HG02981 (cell line): ENCODE data around the gene ZNF106.

ENCODE experiments used
- ATAC-seq: cut with Tn5 transposase; IDR thresholded peaks from one replicate; pipeline ENCODE4 v1.9.1; 2021; ENCODE audit warnings: mild to moderate bottlenecking, moderate library complexity; ENCODE audit not compliant: unreplicated experiment

The ZNF106 gene

GRCh38 chr15:42409011-42409410, 81.9 kb downstream of the ZNF106 start:
- ATAC-seq: no peak

- ATAC-seq: no peak
Measured at GRCh38 chr15:42408178-42408577, 82.8 kb downstream of the ZNF106 start.

GRCh38 chr15:42405863-42406482, 85.0 kb downstream of the ZNF106 start:
- ATAC-seq: no peak

- ATAC-seq: no peak
Measured at GRCh38 chr15:42404461-42405235, 86.3 kb downstream of the ZNF106 start.

DNA sequence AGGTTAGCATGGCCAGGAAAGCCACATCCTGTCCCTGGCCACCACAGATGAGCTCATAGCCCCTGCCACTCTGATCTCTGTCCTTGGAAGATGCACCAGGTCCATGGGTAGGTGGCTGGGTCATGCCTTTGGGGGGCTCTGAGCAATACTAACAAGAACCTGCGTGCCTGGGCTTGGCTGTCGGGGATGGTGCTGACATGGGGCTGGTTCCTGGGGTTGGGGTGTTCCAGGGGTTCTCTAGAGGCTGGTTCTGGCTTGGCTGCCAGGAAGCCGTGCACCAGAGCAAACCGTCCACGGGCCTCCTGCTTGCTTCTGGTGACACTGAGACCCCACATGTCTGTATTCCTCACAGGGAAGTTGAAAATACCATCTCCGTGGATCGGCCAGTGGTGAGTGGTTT, 87.6 kb downstream of the ZNF106 start:
- ATAC-seq: no peak

DNA sequence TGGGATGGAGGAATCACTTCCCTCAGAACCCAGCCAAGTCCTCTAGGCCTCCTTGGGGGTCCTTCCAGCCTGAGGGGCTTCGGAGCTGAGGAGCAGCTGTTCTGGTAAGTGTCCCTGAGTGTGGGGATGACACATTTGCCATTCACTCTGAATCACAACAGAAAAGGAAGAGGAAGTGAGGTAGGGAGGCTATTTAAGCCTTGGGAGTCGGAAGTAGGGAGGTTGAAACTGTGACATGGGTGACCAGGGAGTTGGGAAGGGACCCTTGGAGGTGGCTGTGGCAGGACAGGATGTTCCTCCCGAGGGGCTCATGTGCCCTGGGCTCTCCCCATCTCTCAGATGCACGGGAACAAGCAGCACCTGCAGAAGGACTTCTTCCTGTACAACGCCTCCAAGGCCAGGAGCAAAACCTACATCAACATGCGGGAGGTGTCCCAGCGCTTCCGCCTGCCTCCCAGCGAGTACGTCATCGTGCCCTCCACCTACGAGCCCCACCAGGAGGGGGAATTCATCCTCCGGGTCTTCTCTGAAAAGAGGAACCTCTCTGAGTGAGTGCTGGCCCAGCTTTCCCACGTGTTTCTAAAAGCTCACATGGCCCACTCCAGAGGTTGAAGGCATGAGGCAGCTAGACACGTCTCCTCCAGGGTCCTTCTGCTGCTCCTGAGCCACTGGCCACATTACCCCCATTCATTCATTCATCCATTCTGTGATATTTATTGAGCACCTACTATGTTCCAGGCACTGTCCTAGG, 88.3 kb downstream of the ZNF106 start:
- ATAC-seq: no peak

DNA sequence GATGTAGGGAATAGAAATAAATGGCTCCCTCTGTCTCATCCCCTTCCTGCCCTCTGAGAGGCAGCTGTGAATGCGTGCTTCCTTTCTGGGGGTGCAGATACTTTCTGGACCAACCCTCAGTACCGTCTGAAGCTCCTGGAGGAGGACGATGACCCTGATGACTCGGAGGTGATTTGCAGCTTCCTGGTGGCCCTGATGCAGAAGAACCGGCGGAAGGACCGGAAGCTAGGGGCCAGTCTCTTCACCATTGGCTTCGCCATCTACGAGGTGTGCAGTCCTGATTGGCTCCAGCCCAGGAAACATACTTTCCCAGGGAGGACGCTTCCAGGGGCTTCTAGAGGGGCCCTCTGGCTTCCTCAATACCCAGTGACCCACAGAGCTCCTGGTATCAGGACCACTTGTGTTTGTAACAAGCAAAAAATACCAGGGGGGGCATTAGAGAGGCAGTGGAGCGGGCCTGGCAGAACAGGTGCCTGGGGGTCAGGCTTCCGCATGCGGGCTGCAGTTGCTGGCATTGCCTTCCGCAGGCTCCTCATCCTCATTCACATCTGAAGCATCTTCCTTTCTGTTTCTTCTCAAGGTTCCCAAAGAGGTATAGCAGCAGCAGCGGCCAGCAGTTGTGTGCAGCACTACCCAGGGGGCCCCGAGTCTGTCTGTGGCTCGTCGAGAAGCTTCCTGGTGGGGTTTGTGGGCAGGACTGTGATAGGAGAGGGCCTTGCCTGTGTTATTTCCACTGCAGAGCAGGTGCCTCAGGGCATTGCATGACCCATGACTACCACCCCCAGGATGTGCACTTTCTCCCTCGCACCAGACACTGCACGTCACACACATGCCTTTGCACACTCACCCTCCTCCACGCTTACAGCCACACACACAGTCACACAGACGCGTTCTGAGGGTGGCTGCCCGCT, 89.1 kb downstream of the ZNF106 start:
- no peak for ATAC-seq

DNA sequence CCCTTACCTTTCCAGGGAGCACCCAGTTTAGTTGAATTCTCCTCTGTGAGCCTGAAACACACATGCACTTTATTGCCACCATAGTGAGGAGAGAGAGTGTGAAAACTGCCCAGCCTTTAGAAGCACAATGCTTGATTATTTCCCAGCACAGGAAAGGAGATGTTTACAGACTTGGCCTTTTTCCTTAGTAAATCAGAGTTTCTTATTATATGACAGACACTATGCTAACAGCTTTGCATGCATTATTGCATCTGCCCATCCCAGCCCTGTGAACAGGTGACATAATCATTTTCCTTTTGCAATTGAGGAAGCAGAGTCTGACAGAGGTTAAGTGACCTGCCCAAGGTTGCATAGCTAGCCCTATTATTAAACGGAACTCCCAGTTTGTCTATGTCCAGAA, 95.1 kb downstream of the ZNF106 start:
- no peak for ATAC-seq

DNA sequence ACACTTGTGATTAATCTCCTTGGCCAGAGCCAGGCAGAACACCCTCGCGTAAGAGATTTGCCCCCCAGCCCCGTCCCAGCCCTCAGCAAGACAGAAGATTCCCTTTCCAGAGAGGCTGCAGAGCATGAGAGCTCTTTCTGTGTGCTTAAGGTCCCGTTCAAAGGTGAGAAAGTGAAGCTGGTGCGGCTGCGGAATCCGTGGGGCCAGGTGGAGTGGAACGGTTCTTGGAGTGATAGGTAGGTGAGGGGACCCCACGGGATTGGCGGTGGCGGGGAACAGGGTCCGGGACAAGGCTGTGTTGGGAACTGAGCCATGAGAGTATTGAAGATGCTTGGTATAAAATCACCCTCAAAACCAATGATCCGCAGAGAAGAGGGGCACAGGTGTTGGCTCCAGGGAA, 96.8 kb downstream of the ZNF106 start:
- no peak for ATAC-seq

- no peak for ATAC-seq
Measured at GRCh38 chr15:42392309-42393024, 98.5 kb downstream of the ZNF106 start.

- ATAC-seq: no peak
Measured at GRCh38 chr15:42387603-42388002, 103.3 kb downstream of the ZNF106 start.

DNA sequence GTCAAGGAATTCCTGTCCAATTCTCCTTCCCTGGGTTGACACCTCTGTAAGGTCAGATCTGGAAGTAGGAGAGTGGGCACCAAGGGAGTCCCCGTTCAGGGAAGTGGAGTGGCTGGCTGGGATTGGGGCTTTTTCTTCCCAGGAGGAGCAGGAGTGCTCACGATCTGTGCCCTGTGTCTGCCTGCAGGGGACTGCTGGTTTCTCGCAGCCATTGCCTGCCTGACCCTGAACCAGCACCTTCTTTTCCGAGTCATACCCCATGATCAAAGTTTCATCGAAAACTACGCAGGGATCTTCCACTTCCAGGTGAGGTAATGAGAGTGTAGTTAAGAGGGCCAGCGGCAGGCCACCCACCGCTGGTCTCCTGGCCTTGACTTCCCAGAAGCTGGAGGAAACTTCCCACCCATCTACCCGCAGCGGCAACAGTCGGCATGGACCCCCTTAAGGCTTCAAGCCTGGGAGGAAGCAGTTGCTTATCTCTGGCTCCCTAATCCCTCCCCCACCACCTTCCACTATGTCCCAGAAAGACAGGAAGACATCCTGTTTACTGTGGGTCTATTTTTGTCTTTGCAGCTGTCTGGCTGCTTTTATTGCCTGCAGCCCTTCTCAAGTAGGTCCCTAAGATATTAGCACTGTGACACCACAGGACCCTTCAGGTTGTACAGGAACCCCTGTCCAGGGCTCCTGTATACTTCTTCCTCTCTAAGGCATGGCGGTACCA, 104.8 kb downstream of the ZNF106 start:
- no peak for ATAC-seq

DNA sequence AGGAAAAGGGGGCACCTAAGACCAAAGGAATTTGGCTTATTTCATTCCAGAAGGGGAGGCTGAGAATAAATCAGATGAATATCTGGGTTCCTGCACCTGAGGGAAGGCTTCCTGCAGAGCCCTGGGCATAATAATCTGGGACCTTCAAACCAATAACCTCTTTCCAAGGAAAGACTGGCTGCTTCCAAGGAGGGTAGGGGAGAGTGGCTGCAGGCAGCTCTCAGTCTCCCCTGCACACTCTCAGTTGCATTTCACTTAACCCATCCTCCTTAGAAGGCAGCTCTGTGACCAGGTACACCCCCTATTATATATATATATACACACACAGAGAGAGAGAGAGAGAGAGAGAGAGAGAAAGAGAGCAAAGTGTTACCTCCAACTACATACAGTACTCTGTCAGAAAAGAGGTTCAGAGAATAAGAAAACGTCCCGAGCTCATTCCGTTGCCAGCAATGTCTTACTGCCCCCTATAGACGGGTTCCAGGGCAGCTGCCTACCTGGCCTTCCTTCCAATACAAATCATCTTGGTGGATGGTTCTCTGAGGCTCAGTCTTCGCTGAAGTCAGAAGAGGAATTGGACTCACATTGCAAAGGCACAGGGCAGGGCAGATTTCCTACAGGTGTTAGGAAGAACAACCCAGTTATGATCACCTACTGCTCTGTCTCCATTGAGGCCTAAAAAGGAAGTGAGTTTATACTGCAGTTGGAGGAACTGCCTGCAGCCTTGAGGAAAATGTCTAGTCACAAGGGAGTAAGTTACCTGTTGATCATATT, 105.5 kb downstream of the ZNF106 start:
- no peak for ATAC-seq

DNA sequence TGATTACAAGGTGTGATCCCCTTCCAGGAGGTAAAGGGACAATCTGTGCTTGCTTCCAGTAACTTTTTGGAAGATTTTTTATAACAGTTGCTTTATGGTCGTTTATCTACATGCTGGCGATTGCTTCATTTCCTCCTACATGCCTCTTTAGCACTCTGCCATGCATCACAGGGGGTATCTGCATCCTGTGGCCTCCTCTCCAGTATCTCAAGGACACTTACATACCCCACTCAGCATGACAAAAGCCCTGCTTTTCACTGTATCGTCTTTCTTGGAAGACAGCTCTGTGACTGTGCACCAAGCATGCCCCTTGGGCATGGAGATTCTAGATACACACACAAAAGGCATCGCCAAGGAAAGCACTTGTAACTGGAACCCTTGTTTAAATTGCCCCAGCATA, 106.3 kb downstream of the ZNF106 start:
- no peak for ATAC-seq

- no peak for ATAC-seq
Measured at GRCh38 chr15:42378011-42378410, 112.9 kb downstream of the ZNF106 start.

DNA sequence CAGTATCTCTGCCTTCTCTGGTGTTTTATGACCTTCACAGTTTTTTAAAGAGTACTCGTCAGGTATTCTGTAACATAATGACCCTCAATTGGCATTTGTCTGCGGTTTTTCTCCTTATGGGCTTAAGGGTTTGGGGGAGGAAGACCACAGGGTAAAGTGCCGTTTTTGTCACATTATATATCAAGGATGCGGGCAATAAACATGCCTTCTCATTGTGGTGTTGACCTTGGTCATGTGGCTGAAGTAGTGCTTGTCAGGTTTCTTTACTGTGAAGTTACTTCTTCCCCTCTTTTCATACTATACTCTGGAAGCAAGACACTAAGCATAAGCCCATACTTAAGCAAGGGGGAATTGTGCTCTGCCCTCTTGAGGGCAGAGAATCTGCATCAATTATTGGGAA, 115.0 kb downstream of the ZNF106 start:
- no peak for ATAC-seq

- no peak for ATAC-seq
Measured at GRCh38 chr15:42375252-42375651, 115.7 kb downstream of the ZNF106 start.

- no peak for ATAC-seq
Measured at GRCh38 chr15:42374810-42375209, 116.1 kb downstream of the ZNF106 start.

DNA sequence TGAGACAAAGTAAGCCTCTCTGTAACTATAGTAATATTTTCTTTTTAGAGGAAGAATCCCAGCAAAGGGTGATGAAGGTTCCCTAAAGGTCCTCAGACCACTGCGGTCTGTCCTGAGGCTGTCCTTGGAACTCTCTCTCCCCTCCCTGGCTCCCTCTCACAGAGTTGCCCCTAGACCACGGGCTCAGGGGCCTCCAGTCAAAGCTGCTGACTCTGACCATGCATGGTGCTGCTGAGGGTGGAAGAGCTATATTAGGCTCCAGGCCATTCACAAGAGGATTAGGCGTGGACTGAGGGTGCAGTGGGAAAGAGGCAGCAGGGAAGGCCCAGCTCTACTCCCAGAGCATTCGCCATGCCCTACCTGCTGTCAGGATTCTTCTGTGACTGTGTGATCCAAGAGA, 117.0 kb downstream of the ZNF106 start:
- no peak for ATAC-seq
